SH-SY5Y (cell line): ENCODE data around the gene KRTAP5-4.

Source experiments
- GATA2 ChIP-seq: IDR thresholded peaks from 2 replicates; pipeline ENCODE4 v1.6.1; 2011; ENCODE audit warnings: mild to moderate bottlenecking, low read depth, low read length
- GATA3 ChIP-seq: IDR thresholded peaks from 2 replicates; pipeline ENCODE4 v1.6.1; 2011; ENCODE audit warnings: low read depth, mild to moderate bottlenecking, low read length, moderate library complexity

The KRTAP5-4 gene

DNA sequence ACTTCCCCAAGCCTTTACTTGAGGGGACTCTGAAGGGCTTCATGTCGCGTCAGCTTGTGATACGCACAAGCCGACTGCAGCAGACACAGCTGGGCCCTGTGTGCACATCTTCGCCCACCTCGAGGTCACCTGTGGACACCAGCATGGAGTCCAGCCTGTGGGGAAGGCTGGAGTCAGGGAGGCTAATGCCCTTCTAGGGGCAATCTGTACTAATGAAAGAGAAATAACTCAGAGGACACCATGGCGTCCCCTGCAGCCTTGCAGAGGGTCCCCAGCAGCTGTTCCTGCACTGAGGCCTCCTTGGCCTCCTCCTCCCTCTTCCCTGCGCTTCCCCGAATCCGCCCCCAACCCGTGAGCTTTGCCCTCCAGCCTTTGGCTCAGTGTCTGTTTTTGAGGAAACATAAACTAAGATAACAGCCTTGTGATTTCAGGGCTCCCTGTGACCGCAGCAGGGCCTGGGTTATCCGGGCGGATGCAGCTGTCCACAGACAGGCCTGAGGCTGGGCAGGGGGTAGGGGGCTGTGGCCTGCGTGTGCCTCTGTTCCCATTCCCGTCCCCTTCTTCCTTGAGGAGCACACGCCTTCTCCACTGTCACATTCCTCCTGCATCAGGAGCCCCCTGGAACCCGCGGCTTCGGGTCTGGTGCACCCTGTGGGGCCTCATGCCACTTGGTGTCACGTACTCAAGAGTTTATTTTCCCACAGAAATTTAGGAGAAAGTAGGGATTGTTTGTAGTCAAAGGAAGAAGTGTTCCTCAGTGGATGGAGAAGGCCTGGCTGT, 32.6 kb upstream of the KRTAP5-4 start:
- TF ChIP-seq GATA2 (no peak), GATA3 (no peak)

DNA sequence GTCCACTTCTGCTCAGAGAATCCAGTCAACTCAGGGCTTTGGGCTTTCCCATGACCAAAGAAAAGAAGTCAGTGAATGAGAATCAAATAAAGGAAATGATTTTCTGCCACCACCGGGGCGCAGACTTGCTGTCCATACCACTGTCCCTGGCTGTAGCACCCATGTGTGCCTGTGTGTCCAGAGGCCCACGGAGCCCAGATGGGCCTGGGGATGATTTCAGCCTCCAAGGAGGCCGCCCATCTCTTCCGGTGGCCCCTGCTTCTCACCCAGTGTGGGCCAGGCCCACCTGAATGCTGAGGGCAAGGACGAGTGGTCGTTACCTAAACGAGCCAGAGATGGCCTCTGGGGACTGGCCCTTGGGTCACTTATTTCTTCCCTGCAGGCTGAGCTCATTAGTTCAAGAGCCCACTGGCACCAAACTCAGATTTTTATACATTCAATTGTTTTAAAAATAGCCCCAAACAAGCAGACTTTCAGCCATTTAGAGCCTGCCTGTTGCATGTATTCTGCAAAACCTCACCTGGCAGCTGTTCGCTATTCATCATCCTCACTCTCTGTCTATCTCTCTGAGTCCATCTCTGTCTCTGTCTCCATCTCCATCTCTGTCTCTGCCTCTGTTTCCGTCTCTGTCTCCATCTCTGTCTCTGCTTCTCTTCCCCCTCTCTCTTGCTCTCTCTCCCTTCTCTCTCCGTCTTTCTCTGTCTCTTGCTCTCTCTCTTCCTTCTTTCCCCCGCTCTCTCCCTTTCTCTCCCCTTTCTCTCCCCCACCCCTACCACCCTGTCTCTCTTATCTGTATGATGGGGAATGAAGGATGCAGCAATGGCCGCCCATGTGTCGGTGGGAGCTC, 31.8 kb upstream of the KRTAP5-4 start:
- TF ChIP-seq GATA3: no peak
- TF ChIP-seq GATA2: no peak

DNA sequence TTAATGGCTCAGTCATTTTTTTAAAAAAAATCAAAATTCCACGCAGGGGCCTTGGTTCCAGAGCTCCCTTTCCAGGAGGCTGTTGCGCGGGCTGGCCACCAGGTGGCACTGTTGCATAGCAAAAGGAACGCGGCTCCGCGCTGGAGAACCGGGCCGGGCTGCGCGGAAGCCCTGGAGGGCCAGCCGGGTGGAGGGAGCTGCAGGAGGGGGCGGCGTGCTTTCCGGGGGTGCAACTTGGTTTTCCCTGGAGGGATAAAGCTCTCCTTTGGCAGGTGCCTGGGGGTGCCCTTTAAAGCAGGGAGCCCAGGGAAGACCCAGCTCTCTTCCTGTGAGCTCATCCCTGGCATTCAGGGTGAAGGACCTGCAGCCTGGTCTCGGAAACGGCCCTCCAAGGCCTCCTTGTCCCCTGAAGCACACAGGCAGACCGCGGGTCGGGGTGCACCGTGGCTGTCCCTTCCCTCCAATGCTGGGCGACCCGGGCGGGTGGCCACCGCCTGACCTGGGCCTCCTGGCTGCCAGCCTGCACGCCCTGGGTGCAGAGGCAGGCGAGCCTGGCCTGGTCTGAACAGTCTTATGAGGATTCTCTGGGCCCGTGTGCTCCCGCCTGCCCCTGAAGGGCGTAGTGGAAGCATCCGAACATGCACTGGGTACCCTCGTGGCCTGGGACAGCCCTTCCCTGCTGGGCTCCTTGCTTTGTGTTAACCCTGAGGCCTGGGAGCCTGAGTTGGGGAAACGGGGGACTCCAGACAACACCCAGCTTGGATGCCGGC, 31.0 kb upstream of the KRTAP5-4 start:
- no peak for TF ChIP-seq GATA2
- TF ChIP-seq GATA3: no peak

DNA sequence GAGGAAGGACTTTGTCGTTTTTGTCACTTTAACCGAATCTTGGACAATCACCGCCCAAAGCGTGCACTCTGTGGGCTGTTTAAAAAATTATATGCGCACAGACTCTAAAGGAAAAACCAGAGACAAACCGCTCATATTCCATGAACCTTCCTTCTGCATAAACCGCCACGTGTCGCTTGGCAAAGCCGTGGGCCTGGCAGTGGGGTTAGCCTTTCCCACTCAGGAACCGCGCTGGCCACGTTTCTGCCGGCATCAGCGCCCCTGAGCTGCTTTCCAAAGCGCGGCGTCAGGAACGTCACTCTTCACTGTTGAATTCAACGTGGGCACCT, 30.5 kb upstream of the KRTAP5-4 start:
- TF ChIP-seq GATA2 (no peak), GATA3 (no peak)

DNA sequence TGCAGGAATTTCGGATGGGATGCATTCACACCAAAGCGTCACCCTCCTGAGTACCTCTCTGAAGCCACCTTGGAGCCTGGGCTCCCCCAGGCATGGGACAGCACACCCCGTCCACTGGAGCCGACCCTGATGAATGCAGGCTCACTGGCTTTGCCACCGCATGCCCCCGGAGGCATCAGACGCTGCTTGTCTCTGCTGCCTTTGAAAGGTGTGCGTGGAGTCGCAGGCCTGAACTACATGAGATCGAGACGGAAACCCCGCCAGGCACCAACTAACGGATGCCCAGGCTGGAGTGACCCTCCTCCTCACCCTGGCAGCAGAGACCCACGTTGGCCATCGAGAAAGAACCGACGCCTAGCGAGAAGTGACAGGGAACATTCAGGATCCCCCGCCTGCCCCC, 30.1 kb upstream of the KRTAP5-4 start:
- no peak for TF ChIP-seq GATA2
- TF ChIP-seq GATA3: no peak

DNA sequence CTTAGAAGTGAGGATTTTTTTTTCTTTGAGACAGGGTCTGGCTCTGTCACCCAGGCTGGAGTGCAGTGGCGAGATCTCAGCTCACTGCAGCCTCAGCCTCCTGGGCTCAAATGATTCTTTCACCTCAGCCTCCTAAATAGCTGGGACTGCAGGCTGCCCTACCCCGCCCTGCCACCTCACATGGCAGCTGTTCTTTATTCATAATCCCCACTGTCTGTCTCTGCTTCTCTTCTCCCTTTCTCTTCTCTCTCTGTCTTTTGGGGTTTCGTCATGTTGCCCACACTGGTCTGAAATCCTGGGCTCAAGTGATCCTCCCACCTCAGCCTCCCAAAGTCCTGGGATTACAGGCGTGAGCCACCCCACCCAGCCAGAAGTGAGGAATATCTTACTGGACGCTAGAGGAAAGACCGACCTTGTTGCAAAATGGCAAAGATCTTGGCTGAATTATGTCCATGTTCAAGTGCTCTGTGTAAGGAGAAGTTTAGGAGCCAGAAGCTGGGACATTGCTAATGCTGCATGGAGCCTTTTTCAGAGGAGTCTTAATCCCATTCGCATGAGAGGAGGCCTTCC, 29.6 kb upstream of the KRTAP5-4 start:
- TF ChIP-seq GATA2 (no peak), GATA3 (no peak)

DNA sequence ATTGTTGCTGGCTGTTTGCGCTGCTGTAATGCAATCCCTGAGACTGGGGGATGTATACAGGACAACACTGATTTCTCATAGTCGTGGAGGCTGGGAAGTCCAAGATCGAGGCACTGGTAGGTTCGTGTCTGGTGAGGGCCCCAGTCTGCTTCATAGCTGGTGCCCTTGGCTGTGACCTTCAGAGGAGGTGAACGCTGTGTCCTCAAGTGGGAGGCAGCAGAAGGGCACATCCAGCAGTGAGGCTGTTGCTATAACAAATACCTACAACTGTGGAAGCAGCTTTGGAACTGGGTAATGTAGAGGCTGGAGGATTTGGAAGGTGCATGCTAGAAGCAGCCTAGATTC, 29.0 kb upstream of the KRTAP5-4 start:
- TF ChIP-seq GATA3 (no peak), GATA2 (no peak)

DNA sequence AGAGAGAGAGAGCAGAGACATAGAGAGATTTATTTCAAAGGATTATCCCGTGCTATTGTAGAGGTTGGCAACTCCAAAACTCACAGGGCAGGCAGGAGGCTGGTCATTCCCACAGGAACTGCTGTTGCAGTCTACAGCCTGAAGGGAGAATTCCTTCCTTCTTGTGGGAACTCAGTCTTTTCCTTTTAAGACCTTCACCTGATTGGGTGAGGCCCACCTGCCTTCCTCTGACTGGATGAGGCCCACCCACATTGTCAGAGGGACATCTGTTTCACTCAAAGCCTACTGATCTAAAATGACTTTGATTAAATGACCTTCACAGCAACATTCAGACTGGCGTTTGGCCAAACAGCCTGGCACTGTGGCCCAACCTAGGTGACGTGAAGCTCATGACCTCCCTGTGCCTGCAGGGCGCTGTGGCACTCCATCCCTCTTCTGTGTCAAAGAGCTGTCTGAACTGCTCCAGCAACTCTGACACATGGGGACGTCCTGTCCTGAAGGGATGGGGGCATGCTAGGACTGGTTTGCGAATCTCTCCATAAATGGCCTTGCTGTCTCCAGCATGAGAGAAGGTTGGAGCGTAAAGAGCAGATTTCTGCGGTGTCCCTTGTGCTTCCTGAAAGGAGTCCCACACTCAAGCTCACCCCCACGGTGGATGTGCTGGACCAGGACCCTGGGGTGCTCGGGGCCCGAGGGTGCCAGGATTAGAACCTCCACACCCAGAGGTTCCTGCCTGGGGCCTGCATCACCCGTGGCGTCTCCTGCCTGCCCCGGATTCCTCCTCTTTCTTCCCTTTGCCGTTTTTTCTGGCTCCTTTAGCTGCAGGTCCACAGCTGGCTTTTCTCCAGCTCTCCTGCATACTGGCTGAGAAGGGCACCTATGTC, 28.3 kb upstream of the KRTAP5-4 start:
- TF ChIP-seq GATA2 (no peak), GATA3 (no peak)

DNA sequence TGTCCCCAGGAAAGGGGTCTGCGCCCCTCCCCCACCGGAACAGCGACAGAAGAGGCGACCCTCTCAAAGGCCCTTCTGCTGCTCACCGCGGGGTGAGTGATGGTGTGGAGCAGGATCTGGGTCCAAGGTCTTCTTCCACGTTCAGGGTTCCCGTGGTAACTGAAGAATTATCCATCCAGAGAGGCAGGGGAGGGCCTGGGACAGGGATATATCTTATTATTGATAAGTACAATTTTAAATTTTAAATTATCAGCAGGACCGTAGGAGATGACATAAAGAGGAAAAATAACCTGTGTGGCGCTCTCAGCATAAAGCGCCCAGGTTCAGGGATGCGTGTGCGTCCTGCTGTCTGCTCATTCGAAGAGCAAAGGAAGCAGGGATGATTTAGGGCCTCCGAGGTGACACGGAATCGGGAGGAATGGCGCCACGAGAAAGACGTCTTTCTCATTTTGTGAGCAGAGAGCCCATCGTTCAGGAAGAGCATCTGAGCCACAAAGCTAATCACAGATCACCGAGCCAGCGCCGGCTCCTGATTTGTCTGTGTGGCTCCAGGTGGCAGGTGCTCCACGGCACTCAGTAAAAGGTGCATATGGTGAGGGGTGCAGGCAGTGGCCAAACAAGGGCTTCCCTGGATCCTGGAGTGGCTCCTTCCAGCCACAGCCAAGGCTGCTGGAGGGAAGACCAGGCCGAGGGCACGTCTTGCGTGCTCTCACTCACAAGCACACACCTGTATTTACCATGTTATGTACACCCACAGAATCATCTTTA, 26.9 kb upstream of the KRTAP5-4 start:
- TF ChIP-seq GATA2: no peak
- TF ChIP-seq GATA3: no peak

DNA sequence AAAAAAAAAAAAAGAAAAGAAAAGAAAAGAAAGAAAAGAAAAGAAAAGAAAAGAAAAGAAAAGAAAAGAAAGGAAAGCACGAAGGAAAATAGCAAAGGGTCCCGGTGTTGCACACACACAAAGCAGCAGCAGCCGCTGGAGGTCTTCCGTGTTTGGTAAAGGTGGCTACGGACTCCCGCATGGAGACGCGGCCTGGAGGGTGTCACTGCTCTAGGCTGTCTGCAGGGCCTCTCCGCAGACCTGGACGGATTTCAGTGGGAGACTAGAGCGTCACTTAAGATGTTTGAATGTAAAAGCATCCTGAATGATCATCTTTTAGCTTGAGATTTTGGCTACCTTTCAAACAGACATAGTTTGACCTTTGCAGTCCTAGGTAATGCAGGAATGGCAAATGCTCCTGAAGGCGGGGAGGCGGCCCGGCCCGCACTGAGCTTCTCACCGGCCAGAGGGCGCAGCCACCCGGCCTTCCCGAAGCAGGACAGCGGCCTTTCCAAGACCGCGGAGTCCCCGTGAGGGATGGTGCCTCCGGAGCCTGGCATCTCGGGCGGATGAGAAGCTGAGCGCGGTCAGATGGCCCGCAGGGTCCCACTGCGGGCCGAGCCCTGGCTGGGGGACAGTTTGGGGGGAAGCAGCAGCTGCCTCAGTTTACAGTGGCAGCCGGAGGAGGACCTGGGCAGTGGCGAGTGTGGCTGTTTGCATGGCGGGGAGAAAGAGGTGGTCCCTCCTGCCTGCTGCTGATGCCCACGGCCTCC, 26.1 kb upstream of the KRTAP5-4 start:
- TF ChIP-seq GATA3: no peak
- no peak for TF ChIP-seq GATA2

DNA sequence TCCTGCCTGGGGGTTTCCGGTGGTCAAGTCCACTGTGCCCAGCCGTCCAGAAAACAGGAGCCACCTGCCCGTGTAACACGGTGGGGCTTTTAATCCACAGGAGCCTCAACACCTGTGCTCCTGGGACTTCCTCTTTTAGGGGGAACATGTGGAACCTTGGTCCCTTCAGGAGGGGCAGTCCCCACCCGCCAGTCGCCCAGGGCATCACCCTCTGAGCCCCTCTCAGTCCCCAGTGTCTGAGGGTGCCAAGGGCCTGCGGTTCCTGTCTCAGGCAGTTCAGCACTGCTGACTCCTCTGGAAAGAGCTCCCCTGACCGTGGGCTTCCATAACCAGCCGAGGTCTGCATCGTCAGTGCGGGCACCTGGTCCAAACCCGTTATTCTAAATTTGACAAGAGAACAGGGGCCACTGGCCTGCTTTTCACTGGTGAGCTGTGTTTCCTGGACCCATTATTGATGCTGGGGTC, 23.5 kb upstream of the KRTAP5-4 start:
- no peak for TF ChIP-seq GATA2
- no peak for TF ChIP-seq GATA3
